Measurements from ENCODE around the gene SLC8A3.

DNA sequence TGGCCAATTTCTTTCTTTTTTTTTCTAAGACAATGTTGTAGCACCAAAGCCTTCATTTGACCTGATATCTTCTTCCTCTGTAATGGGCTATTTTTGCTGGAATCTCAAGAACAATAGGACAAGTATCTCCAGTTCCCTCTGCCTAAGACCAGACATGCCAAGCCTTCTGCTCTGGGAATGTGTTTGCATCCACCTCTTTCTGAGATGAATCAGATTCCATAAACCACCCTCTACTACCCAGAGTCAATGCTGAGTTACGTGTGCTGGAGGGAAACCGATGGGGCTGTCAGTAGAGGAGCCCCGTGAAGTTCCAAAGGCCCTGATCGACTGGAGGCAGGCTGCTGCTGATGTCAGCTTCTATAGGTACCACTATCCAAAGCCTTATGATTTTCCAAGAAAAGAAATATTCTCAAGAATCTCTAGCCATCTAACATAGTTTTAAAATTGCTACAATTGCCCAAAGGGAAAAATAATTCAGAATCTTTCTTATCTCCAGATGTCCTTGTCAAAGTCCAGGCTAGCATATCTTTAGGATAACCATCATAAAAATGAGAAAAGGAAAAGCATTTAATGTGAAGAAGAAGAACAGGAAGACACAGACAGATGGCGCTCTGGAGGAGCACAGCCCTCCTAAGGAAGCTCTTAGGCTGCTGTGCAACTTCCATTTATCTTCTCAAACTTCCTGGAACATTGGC is 101.9 kb downstream of the SLC8A3 start:
- TF ChIP-seq, protein P1, sequence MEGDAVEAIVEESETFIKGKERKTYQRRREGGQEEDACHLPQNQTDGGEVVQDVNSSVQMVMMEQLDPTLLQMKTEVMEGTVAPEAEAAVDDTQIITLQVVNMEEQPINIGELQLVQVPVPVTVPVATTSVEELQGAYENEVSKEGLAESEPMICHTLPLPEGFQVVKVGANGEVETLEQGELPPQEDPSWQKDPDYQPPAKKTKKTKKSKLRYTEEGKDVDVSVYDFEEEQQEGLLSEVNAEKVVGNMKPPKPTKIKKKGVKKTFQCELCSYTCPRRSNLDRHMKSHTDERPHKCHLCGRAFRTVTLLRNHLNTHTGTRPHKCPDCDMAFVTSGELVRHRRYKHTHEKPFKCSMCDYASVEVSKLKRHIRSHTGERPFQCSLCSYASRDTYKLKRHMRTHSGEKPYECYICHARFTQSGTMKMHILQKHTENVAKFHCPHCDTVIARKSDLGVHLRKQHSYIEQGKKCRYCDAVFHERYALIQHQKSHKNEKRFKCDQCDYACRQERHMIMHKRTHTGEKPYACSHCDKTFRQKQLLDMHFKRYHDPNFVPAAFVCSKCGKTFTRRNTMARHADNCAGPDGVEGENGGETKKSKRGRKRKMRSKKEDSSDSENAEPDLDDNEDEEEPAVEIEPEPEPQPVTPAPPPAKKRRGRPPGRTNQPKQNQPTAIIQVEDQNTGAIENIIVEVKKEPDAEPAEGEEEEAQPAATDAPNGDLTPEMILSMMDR (IDR thresholded peaks at IDR 0.05), result peak; percentile 36 to 48 (median 47)
- no peak for TF ChIP-seq POLR2A (IDR thresholded peaks at IDR 0.05; ENCODE audit: low read depth)
- TF ChIP-seq EP300 (IDR thresholded peaks at IDR 0.05), result no peak
